MM.1S (cell line): ENCODE results near the gene RPRD2.

Experiments
- DNase-seq: peaks from one replicate; pipeline ENCODE4 v3.0.0-alpha.2; 2015
- H2AFZ ChIP-seq: fragments of 300-600 bp; sonication (generic); 2 replicates; pipeline ENCODE4 v1.6.0; 2016; ENCODE audit warnings: antibody characterized with exemption, low read length
- H3F3A ChIP-seq: fragments of 300-600 bp; sonication (generic); 2 replicates; pipeline ENCODE4 v1.6.1; 2016; ENCODE audit warnings: mild to moderate bottlenecking, antibody characterized with exemption, low read length, moderate library complexity, mixed read lengths; ENCODE audit not compliant: insufficient read depth
- H3K27ac ChIP-seq: fragments of 300-600 bp; sonication (generic); 2 replicates; pipeline ENCODE4 v1.5.1; 2016; ENCODE audit warnings: mild to moderate bottlenecking, low read length
- H3K27me3 ChIP-seq: fragments of 300-600 bp; sonication (generic); replicated peaks from 2 replicates; pipeline ENCODE4 v1.6.0; 2016; ENCODE audit warnings: low read length; ENCODE audit not compliant: insufficient read depth
- H3K36me3 ChIP-seq: fragments of 300-600 bp; sonication (generic); replicated peaks from 2 replicates; pipeline ENCODE4 v1.6.1; 2016; ENCODE audit warnings: mild to moderate bottlenecking, low read length, mixed read lengths; ENCODE audit not compliant: insufficient read depth
- H3K4me1 ChIP-seq: fragments of 300-600 bp; sonication (generic); 2 replicates; pipeline ENCODE4 v1.6.1; 2016; ENCODE audit warnings: low read length, mixed read lengths
- H3K4me2 ChIP-seq: fragments of 300-600 bp; sonication (generic); 2 replicates; pipeline ENCODE4 v1.6.0; 2016; ENCODE audit warnings: low read depth, low read length
- H3K4me3 ChIP-seq: fragments of 300-600 bp; sonication (generic); 2 replicates; pipeline ENCODE4 v1.5.1; 2016; ENCODE audit warnings: low read length, mixed read lengths
- H3K79me2 ChIP-seq: fragments of 300-600 bp; sonication (generic); 2 replicates; pipeline ENCODE4 v1.6.1; 2016; ENCODE audit warnings: mixed run types, low read length, mixed read lengths
- H3K9ac ChIP-seq: fragments of 300-600 bp; sonication (generic); 2 replicates; pipeline ENCODE4 v1.6.1; 2016; ENCODE audit warnings: low read length, mixed read lengths
- H3K9me2 ChIP-seq: fragments of 300-600 bp; sonication (generic); replicated peaks from 2 replicates; pipeline ENCODE4 v1.6.1; 2016; ENCODE audit warnings: mild to moderate bottlenecking, low read length, mixed read lengths; ENCODE audit not compliant: insufficient read depth
- H3K9me3 ChIP-seq: fragments of 300-600 bp; sonication (generic); replicated peaks from 2 replicates; pipeline ENCODE4 v1.6.1; 2016; ENCODE audit warnings: mild to moderate bottlenecking, low read length, mixed read lengths; ENCODE audit not compliant: insufficient read depth
- H4K20me1 ChIP-seq: fragments of 300-600 bp; sonication (generic); 2 replicates; pipeline ENCODE4 v1.6.1; 2016; ENCODE audit warnings: mild to moderate bottlenecking, low read length, moderate library complexity, mixed read lengths; ENCODE audit not compliant: insufficient read depth
- CTCF ChIP-seq: fragments of 300-600 bp; sonication (generic); IDR thresholded peaks from 2 replicates; pipeline ENCODE4 v1.5.1; 2016; ENCODE audit warnings: antibody characterized with exemption, low read length, mixed read lengths
- EZH2 ChIP-seq: fragments of 300-600 bp; sonication (generic); optimal IDR thresholded peaks from 2 replicates; pipeline ENCODE3; 2017; ENCODE audit warnings: low read depth, mild to moderate bottlenecking, antibody characterized with exemption, low read length, mixed read lengths
- EZH2phosphoT487 ChIP-seq: fragments of 300-600 bp; sonication (generic); IDR thresholded peaks from 2 replicates; pipeline ENCODE4 v1.6.1; 2018; ENCODE audit warnings: antibody characterized with exemption, low read length

Gene RPRD2

GRCh38 chr1:150513351-150513791, 149.4 kb downstream of the RPRD2 start:
- H3K27me3 ChIP-seq = no peaks in the 10 kb centered on the region
- TF ChIP-seq CTCF (no peak), EZH2phosphoT487 (no peak), EZH2 (no peak)
- H3K4me3 ChIP-seq = no peak overlapping the region
- no peaks in the 10 kb centered on the region for H4K20me1 ChIP-seq
- H3F3A ChIP-seq = no peaks in the 10 kb centered on the region
- no peaks in the 10 kb centered on the region for H3K36me3 ChIP-seq
- H3K4me1 ChIP-seq = 0 out of 2 replicates have a peak, but pooled peaks cover 6% of the 10 kb centered on the region
- no peak for DNase-seq
- H3K27ac ChIP-seq = no peak overlapping the region
- H3K9ac ChIP-seq = no peak overlapping the region
- H3K79me2 ChIP-seq = no peaks in the 10 kb centered on the region
- no peak overlapping the region for H2AFZ ChIP-seq
- H3K4me2 ChIP-seq = no peak overlapping the region
- H3K9me3 ChIP-seq = no peaks in the 10 kb centered on the region
- H3K9me2 ChIP-seq = no peaks in the 10 kb centered on the region

GRCh38 chr1:150514260-150514659, 150.3 kb downstream of the RPRD2 start:
- H3K4me1 ChIP-seq = 0 out of 2 replicates have a peak, but pooled peaks cover 6% of the 10 kb centered on the region
- H3K9me2 ChIP-seq = no peaks in the 10 kb centered on the region
- H3K27ac ChIP-seq = no peak overlapping the region

GRCh38 chr1:150514913-150515327, 151.0 kb downstream of the RPRD2 start:
- Histone ChIP-seq H3K4me1 (0 out of 2 replicates have a peak, but pooled peaks cover 6% of the 10 kb centered on the region), H3K27ac (peak overlapping the region; percentile 18; the same call in 1 of the 2 replicates), H3K4me2 (peak overlapping the region; percentile 96), H3K9ac (peak overlapping the region; percentile 67), H3K9me3 (no peaks in the 10 kb centered on the region), H3K27me3 (no peaks in the 10 kb centered on the region), H3K36me3 (no peaks in the 10 kb centered on the region), H3K9me2 (no peaks in the 10 kb centered on the region), H4K20me1 (no peaks in the 10 kb centered on the region), H3K79me2 (no peaks in the 10 kb centered on the region), H3K4me3 (peak overlapping the region; percentile 87), H3F3A (no peaks in the 10 kb centered on the region), H2AFZ (peak overlapping the region; percentile 100)
- TF ChIP-seq CTCF = no peak
- TF ChIP-seq EZH2 = no peak
- no peak for TF ChIP-seq EZH2phosphoT487
- DNase-seq = no peak

More at GRCh38 chr1:150514260-150514659, 150.3 kb downstream of the RPRD2 start:
- Histone ChIP-seq H3K27me3 (no peaks in the 10 kb centered on the region), H3K9ac (no peak overlapping the region), H3K4me3 (no peak overlapping the region), H3K36me3 (no peaks in the 10 kb centered on the region), H2AFZ (no peak overlapping the region), H3K4me2 (peak overlapping the region; percentile 96; the same call in 1 of the 2 replicates), H4K20me1 (no peaks in the 10 kb centered on the region), H3F3A (no peaks in the 10 kb centered on the region), H3K9me3 (no peaks in the 10 kb centered on the region), H3K79me2 (no peaks in the 10 kb centered on the region)
- no peak for TF ChIP-seq CTCF
- no peak for TF ChIP-seq EZH2
- no peak for TF ChIP-seq EZH2phosphoT487
- DNase-seq = no peak
